Duodenal mucosa (tissue), 2 donors: ENCODE results near the gene MAEA.
"Not testable (repeated sequence)": the region's sequence is repeated elsewhere in the genome, so short reads cannot be mapped to it uniquely, and the experiment has no call there.

Experiments used
- H3K27ac ChIP-seq: one replicate; pipeline ENCODE4 v1.7.0; 2013; ENCODE audit warnings: low read depth, low read length
- H3K27me3 ChIP-seq, 2 donors: one replicate each; pipeline ENCODE4 v1.7.0; 2013; ENCODE audit warnings: low read length in 2 of 2, control low read depth in 1 of 2; ENCODE audit not compliant: insufficient read depth in 2 of 2, control insufficient read depth in 1 of 2
- H3K36me3 ChIP-seq, 2 donors: one replicate each; pipeline ENCODE4 v1.7.0; 2013; ENCODE audit warnings: low read length in 2 of 2, control low read depth in 1 of 2; ENCODE audit not compliant: insufficient read depth in 2 of 2, control insufficient read depth in 1 of 2
- H3K4me1 ChIP-seq, 2 donors: one replicate each; pipeline ENCODE4 v1.7.0; 2013; ENCODE audit warnings: low read length in 2 of 2, control low read depth in 1 of 2; ENCODE audit not compliant: insufficient read depth in 2 of 2, control insufficient read depth in 1 of 2
- H3K4me3 ChIP-seq, 2 donors: one replicate each; pipeline ENCODE4 v1.7.0; 2013; ENCODE audit warnings: low read length in 2 of 2, low read depth in 1 of 2
- H3K9ac ChIP-seq, 2 donors: one replicate each; pipeline ENCODE4 v1.7.0; 2013; ENCODE audit warnings: low read length in 2 of 2, low read depth in 1 of 2
- H3K9me3 ChIP-seq, 2 donors: one replicate each; pipeline ENCODE4 v1.7.0; 2013; ENCODE audit warnings: low read length in 2 of 2, control low read depth in 1 of 2; ENCODE audit not compliant: control insufficient read depth in 1 of 2

The MAEA gene

DNA sequence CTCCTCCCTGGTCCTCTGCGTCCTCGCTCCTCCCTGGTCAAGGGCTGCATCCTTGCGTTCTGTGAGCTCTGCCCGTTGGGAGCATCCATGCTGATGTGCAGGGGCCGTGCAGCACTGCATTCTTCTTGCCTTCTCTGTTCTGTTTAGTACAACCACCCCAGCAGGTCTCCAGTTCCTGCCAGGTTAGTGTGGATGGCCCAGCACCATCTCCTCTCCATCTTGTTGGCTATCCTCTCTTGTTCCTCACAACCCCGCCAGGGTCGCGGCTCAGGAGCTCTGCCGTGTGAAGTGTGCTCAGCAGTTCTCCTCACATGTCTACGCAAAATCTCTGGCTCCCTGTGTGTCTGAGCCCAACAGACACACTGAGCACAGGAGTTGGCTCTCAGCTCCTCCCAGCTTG, 10.4 kb upstream of the MAEA start:
- H3K9me3 ChIP-seq, result no peaks in the 10 kb centered on the region
- no peak overlapping the region for H3K27ac ChIP-seq
- H3K36me3 ChIP-seq, result no peaks in the 10 kb centered on the region
- no peak overlapping the region for H3K4me3 ChIP-seq
- H3K27me3 ChIP-seq, result no peaks in the 10 kb centered on the region
- no peak overlapping the region for H3K9ac ChIP-seq
- H3K4me1 ChIP-seq, result no peaks in the 10 kb centered on the region

DNA sequence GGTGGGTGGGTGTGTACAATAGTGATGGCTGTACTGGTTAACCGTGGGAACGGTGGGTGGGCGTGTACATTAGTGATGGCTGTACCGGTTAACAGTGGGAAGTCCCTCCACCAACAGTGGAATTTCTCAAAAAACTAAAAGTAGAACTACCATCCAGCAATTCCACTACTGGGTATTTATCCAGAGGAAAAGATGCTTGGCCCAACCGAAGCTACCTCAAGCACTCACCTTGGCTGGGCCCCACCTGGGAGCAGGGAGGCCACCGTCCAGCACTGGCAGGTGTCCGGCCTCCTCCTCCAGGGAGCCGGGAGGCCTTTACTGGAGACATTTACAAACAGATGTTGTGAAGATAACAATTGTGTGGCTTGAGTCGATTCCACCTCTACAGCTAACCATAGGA, 6.0 kb upstream of the MAEA start:
- Histone ChIP-seq H3K36me3 (no peaks in the 10 kb centered on the region), H3K4me3 (no peak overlapping the region), H3K27ac (no peak overlapping the region), H3K4me1 (peaks cover under 1% of the 10 kb centered on the region in 2 donors), H3K9ac (no peak overlapping the region), H3K9me3 (peaks cover 0 to 3% of the 10 kb centered on the region in 2 donors), H3K27me3 (no peaks in the 10 kb centered on the region)

DNA sequence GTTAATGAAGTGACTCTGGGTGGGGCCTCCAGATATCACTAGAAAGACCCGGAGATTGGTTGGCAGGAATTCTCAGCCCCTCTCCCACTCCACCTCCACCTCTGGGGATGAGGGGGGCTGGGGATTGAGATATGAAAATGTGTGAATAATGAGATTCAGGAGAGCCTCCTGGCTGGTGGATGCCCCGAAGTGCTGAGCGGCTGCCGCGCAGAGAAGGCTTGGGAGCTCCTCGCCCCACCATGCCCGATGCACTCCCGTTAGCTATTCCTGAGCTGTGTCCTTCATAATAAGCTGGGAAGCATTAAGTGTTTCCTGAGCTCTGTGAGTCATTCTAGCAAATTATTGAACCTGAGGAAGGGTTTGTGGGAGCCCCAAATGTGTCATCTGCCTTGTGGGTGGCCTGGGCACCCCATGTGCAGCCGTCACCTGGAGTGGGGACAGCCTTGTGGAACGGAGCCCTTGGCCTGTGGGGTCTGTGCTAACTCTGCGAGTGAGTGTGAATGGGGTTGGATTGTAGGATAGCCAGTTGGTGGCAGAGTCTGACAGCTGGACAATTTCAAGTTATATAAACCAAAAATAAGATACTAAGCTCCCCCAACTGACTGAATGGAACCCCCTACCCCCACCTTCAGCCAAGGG, 4.4 kb upstream of the MAEA start:
- Histone ChIP-seq H3K4me1 (peaks cover 6% of the 10 kb centered on the region in 2 donors), H3K9ac (no peak overlapping the region), H3K27me3 (no peaks in the 10 kb centered on the region), H3K9me3 (peaks cover 0 to 3% of the 10 kb centered on the region in 2 donors), H3K27ac (no peak overlapping the region), H3K36me3 (no peaks in the 10 kb centered on the region), H3K4me3 (no peak overlapping the region)

DNA sequence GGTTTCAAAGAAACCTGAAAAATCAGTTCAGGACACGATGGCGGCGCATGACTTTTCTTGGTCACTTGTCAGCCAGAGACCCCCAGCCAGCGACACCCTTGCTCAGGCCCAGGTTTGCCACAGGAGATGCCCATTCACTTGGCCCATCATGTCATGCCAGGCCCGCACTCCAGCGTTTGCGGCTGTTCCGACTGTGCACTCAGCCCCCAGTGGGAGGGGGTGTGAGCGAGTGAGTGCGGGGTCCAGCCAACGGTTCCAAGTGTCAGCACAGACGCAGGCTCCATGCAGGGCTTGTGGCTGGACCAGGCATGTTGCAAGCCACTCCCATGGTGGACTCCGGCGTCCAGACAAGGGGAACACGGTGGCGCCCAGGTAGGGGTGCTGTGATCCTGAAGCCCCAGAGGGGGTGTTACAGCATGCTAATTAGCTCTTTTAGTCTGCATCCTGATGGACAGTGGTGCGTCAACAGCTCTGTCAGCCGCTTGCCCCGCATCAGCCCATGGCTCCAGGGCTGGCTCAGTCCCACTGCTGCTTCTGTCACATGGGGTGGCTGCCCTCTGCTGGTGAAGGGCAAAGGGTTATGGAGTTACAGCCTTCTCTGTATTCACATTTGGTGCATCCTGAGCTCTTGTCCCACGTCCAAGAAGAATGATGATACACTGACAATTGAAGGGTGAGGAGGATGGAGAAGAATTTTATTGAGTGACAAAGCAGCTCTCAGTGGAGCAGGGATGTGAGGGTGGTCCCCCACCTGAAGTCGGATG, 3.7 kb upstream of the MAEA start:
- peaks cover 0 to 3% of the 10 kb centered on the region in 2 donors for H3K9me3 ChIP-seq
- no peaks in the 10 kb centered on the region for H3K36me3 ChIP-seq
- H3K4me1 ChIP-seq, result peaks cover 11 to 12% of the 10 kb centered on the region in 2 donors
- no peak overlapping the region for H3K27ac ChIP-seq
- H3K9ac ChIP-seq, result no peak overlapping the region
- no peak overlapping the region for H3K4me3 ChIP-seq
- no peaks in the 10 kb centered on the region for H3K27me3 ChIP-seq

DNA sequence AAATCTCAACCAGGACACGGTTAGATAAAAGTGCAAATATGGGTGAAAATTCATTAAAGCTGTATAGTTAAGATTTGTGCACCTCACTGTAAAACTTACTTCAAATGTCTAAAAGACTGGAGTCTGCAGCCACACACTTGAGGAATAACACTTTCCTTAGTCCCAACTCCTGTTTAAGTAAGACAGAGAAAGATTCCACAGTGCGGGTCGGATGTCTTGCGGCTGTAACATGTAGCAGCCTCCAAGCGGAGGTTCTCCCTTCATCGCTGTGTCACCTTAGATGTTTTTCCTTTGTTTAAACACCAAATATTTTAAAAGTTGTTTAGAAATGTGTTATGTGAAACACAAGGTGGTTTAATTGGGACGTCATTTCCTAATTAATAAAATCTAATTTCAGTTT, 905 bp upstream of the MAEA start:
- Histone ChIP-seq H3K4me1 (peaks cover 22 to 32% of the 10 kb centered on the region in 2 donors), H3K9me3 (peaks cover 0 to 3% of the 10 kb centered on the region in 2 donors), H3K27ac (no peak overlapping the region), H3K27me3 (no peaks in the 10 kb centered on the region), H3K4me3 (peak overlapping the region; percentile 77 to 99), H3K36me3 (peaks cover 0 to 7% of the 10 kb centered on the region in 2 donors), H3K9ac (peak overlapping the region; percentile 66 to 72)

DNA sequence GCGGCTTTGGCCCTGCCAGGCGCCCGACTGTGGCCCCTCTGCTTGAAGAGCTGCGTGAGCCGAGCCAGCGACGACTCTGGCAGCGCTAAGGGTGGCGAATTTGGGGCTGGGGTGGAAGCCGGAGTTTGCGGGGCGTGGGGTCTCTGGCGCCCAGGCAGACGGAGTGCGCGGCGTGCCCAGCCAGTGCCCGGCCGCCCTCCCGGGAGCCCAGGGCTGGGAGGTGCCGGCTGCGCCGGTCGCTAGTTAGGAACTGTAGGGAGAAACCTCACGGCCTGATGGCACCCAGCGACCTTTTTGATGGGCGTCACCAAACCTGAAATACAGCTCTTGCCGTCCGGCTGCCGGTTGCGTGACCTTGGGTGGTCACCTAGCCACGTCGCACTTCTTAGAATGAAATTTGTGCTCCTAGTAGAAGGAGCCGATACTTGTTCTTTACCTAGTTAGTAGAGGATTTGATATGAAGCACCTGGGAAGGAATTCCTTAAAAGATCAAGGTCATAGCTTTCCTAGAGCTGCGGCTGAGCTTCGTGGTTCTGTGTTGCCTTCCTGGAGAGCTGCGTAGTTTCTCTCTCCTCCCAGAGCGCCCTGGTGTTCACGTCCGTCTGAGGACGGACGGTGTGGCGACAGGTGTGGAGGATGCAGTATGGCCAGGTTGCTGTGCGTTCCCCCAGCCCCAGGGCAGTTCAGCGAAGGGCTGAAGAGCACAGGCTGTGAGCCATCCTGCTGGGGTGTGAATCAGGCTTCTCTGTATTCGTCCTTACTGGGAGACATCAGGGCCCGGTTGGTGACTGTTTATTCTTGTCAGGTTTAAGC, 680 bp downstream of the MAEA start:
- Histone ChIP-seq H3K36me3 (peaks cover 0 to 7% of the 10 kb centered on the region in 2 donors), H3K4me1 (peaks cover 29 to 45% of the 10 kb centered on the region in 2 donors), H3K27me3 (no peaks in the 10 kb centered on the region), H3K4me3 (peak overlapping the region; percentile 91 to 99), H3K9me3 (peaks cover 0 to 3% of the 10 kb centered on the region in 2 donors), H3K9ac (peak overlapping the region; percentile 95 to 99), H3K27ac (peak overlapping the region; percentile 82)

DNA sequence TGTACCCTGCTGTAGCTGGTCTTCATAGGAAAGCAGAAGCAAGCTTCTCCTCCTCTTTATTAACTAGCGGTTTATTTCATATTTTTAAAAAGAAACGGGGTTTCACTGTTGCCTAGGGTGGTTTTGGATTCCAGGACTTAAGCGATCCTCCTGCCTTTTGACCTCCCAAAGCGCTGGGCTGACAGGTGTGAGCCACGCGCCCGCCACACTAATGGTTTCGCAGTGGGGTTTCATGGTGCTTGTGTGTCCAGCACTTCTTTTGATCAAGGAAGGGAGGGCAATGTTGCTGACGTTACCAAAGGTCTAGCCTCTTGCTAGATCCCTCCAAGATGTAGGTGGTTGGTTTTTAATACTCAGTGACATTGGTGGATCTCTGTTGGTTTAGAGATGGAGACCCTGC, 1.4 kb downstream of the MAEA start:
- Histone ChIP-seq H3K27me3 (no peaks in the 10 kb centered on the region), H3K4me3 (peak overlapping the region; percentile 91 to 99), H3K36me3 (peaks cover 0 to 7% of the 10 kb centered on the region in 2 donors), H3K9ac (peak overlapping the region; percentile 95 to 99), H3K4me1 (peaks cover 30 to 45% of the 10 kb centered on the region in 2 donors), H3K27ac (peak overlapping the region; percentile 82), H3K9me3 (peaks cover 0 to 3% of the 10 kb centered on the region in 2 donors)

DNA sequence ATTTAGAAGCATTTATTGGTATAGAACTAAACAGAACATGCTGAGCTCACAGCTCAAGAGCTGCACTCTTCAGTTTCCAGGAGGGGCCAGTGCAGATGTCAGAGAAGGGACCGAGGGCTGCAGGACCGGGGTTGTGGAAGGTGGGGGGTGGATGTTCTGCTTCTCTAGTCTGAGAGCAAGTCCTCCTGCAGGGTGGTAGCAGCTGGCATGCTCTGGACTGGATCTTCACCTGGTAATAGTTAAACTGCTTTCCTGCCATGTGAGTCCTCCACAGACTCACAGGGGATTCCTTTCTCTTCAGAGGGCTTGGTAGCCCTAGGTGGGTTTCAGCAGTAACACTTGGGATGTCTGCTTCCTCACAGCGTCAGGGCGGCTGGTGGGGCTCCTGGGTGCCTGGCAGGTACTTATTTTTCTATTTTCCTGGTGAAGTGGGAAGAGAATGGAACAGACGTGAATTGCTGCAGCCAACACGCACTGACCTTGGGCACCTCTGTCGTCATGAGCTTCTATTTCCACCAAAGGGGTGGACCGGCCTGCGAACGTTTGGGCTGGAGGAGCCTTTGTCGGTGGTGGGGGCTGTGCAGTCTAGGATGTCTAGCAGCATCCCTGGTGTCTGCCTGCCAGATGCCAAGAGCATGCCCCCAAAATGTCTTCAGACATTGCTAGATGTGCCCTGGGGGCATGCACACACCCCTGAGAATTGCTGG, 2.5 kb downstream of the MAEA start:
- Histone ChIP-seq H3K27me3 (no peaks in the 10 kb centered on the region), H3K27ac (no peak overlapping the region), H3K4me1 (peaks cover 30 to 45% of the 10 kb centered on the region in 2 donors), H3K9ac (no peak overlapping the region), H3K36me3 (peaks cover 3 to 13% of the 10 kb centered on the region in 2 donors), H3K9me3 (no peaks in the 10 kb centered on the region), H3K4me3 (no peak overlapping the region)

DNA sequence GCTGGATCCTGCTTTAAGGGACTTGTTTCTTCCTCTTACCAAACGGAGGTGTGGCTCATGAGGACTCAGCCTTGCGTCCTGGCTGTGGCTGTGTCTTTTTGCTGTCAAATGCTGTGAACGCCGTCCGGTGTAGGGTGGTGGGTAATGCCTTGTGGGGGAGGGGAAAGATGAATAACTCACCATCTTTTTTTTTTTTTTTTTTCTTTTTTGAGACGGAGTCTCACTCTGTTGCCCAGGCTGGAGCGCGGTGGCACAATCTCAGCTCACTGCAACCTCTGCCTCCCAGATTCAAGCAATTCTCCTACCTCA, 3.0 kb downstream of the MAEA start:
- not testable (repeated sequence) for H3K4me3 ChIP-seq, H3K9me3 ChIP-seq, H3K27ac ChIP-seq, H3K9ac ChIP-seq, H3K27me3 ChIP-seq
- Histone ChIP-seq H3K4me1 (peaks cover 30 to 45% of the 10 kb centered on the region in 2 donors), H3K36me3 (peaks cover 5 to 17% of the 10 kb centered on the region in 2 donors)
